Measurements from ENCODE around the gene SLC5A1.

Gene SLC5A1

DNA sequence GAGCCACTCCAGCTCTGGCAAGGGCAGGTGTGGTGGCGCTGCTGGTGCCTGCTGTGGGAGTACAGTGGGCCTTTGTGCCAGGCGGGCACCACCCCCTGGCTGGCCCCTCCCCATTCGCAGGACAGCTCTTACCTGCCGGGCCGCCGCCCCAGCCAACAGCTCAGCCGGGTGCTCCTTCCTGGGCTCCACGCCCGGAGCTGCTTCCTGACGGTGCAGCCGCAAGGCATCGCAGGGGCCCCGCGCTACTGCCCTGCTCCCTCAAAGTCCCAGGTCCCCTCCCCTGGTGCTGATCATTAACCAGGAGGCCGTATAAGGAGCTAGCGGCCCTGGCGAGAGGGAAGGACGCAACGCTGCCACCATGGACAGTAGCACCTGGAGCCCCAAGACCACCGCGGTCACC is at the start of gene SLC5A1:
SLC5A1 (plus strand) TSS at position 338 of the 400 bp plus-strand sequence; CDS start at position 359, 21 bp downstream.
- no peak for DNase-seq (ENCODE audit: low read depth in 2 of 2)

DNA sequence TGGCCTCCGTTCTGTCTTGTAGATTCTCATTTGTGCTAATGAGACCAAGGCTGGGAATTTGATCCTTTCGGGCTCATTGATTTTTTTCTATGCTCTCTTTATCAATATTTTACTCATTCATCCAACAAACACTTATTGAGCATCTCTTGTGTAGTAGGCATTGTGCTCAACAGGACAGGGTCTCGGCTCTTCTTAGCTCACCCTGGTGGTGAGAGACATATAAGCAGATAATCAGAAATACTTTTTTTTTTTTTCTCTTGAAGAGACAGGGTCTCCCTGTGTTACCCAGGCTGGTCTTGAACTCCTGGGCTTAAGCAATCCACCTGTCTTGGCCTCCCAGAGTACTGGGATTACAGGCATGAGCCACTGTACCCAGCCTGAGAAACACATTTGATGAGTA is 48.0 kb upstream of the SLC5A1 start:
- DNase-seq (ENCODE audit: low read depth in 2 of 2), result no peak

DNA sequence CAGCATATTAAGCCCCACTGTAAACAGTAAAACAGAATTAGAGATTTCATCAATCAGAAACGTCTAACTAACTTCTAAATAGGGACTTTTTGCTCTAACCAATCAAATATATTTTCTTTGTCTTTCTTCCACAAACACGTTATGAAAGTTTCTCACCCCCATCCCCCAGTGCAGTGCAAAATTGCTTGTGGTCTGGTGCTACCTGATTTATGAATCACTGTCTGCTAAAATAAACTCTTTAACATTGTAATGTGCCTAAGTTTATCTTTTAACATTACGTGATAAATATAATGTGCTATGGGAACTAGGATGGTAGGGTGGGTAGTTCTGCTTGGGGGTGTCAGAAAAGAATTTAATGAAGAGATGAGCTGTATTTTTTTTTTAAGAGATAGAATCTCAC is 47.3 kb upstream of the SLC5A1 start:
- DNase-seq (ENCODE audit: low read depth in 2 of 2), result no peak

DNA sequence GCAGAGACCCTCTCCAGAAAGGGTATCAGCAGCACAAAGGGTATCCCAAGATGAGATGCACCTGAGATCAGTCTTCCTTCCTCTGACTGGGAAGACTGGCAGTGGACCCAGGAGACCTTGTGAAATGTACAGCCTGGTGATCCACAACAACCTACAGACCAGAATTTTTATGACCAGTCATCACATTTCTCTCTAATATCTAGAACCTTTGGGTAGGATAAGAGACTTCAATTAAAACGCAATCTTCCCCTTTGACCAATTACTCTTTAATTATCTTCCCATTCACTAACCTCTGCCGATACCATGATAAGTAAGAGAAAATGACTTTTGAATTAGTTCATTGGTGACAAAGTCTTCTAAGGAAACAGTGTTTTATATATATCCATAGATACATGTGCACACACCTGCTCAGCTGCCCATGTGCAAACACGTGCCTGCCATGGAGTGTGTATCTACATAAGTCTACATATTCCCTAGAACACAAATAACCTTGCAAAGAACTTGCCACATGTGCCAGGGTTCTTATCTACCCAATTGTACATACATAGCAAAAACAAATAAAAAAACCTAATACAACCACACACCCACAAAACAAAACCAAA is 44.2 kb upstream of the SLC5A1 start:
- no peak for DNase-seq (ENCODE audit: low read depth in 2 of 2)

DNA sequence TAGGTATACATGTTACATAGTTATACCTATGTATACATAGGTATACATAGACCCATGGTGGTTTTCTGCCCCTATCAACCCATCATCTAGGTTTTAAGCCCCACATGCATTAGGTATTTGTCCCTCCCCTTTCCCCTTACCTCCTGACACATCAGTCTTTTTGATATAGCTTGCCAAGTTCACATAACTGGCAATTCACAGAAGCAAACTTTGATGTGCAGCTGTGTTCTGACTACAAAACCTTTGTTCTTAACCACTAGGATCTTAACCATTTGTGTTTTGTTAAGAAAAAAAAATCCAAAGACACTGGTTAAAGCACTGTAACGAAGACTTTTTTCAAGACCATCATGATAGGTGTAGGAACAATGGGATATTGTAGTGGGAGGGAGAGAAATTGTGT is 42.9 kb upstream of the SLC5A1 start:
- DNase-seq (ENCODE audit: low read depth in 2 of 2), result no peak

DNA sequence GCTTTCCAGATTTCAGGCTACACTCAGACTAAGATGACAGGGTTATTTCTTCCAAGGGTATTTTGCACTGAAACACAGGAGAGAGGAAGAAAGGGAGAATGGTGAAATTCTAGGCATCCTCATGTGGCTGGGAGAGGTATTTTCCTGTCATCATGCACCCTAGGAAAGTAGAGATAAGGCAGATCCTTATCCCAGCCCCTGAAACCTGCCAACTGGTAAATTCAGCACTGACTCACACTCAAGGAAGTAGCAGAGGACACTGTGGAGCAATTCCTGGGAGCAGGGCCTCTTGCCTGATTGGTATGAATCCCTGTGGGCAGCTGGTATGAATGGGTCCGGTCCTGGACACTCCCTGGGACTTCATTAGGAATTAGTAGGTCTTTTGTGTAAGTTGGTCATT is 37.6 kb upstream of the SLC5A1 start:
- no peak for DNase-seq (ENCODE audit: low read depth in 2 of 2)

DNA sequence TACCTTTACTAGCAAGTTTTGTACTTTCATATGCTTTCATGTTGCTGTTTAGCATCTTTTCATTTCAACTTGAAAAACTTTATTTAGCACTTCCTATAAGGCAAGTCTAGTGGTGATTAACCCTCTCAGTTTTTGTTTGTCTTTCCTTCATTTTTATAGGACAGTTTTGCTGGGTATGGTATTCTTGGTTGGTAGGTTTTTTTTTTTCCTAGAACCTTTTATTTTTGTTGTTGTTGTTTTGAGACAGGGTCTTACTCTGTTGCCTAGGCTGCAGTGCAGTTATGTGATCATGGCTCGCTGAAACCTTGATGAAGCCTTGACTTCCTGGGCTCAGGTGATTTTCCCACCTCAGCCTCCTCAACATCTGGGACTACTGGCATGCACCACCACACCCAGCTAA is 29.9 kb upstream of the SLC5A1 start:
- no peak for DNase-seq (ENCODE audit: low read depth in 2 of 2)

DNA sequence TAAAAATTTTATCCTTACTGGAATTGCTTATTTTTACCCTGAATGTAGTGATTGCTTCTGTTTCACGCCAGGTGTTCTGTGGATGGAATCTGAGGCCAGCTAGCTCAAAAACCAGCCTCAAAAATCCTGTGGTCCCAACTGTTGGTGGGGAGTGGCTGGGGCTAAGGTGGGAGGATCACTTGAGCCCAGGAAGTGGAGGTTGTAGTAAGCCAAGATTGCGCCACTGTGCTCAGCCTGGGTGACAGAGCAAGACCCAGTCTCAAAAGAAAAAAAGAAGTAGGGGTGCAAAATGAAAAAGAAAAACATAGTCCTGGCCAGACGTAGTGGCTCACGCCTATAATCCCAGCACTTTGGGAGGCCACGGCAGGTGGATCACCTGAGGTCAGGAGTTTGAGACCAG is 27.0 kb upstream of the SLC5A1 start:
- DNase-seq (ENCODE audit: low read depth in 2 of 2), result no peak

DNA sequence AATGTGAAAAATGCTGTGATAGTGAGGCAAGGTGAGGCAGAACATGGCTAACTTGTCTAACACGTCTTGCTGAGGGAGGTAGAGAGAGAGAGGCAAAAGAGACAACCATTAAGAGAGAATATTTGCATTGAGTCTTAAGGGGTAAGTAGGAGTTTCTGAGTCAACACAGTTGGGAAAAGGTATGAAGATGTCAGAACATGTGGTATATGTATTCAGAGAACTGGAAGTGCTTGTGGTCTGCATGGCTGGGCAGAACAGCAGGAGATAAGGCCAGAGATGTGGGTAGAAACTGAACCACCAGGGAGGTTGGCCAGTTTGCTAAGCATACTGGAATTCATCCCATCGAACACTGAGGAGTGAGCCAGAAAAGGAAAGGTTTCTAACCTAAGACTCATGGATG is 25.0 kb upstream of the SLC5A1 start:
- no peak for DNase-seq (ENCODE audit: low read depth in 2 of 2)

DNA sequence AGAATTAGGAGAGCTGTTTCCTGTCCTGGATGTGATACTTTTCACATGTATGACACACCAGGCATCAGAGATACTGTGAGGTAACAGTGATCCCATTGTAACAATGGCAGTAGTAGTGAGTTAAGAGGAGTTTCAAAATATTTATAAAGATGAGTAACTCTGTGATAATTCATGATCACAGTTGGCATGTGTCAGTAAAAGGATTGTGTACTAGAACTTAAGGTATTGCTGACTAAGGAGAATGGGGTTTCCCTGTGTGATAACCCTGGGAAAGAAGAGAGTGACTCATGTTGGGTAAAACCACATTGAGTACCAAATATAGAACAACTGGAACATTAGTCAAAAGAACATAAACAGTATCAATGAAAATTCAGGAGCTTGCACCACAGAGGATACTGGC is 22.9 kb upstream of the SLC5A1 start:
- DNase-seq (ENCODE audit: low read depth in 2 of 2), result no peak

DNA sequence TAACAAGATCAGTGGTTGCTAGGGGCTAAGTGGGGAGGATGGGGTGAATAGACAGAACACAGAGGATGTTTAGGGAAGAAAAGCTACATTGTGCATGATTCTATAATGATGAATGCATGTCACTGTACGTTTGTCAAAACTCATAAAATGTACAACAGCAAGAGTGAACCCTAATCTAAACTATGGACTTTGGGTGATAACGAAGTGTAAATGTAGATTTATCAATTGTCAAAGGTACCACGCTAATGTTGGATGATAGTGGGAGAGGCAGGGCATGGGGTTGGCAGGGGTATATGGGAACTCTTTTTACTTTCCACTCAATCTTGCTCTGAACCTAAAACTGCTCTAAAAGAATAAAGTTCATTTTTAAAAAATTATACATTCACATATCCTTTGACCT is 21.3 kb upstream of the SLC5A1 start:
- DNase-seq (ENCODE audit: low read depth in 2 of 2), result no peak

DNA sequence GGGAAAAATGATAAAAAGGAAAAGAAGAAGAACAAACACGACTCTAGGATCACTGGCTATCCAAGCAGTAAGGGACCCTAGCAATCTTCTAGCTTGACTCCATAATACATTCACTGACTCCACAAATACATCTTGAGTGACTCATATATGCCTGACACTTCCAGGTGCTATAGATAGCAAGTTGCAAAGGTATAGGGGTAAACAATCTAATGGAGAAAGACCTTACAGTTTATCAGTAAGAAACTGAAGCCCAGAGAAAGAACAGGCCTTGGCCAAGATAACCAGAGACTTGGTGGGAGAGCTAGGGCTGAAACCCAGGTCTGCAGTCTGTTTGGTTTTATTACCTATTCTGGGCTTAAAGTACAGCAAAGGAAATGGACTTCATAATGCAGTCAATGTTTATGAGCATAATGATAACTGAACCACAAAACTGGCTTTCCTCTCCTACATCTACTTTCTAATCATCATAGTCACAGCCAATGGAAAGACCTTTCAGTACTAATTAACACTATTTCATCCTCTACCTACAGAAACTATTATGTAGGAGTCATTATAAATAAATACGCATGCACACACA is 19.7 kb upstream of the SLC5A1 start:
- no peak for DNase-seq (ENCODE audit: low read depth in 2 of 2)

DNA sequence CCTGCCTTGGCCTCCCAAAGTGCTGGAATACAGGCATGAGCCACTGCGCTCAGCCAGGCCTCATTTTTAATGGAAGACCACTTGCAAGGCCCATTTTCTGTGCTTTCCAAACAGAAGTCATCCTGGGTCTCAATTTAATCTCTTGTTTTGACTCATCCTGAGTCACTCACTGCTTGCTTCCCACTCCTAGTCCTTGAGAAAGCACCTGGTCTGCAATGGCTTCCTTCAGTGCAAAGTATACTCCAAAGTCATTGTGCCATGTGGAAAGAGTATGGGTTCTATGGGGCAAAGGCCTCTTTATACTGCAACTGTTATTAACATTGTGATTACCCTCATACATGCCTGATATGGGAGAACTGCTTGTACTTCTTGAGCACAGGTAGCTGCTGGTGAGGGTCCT is 18.3 kb upstream of the SLC5A1 start:
- DNase-seq (ENCODE audit: low read depth in 2 of 2), result no peak

DNA sequence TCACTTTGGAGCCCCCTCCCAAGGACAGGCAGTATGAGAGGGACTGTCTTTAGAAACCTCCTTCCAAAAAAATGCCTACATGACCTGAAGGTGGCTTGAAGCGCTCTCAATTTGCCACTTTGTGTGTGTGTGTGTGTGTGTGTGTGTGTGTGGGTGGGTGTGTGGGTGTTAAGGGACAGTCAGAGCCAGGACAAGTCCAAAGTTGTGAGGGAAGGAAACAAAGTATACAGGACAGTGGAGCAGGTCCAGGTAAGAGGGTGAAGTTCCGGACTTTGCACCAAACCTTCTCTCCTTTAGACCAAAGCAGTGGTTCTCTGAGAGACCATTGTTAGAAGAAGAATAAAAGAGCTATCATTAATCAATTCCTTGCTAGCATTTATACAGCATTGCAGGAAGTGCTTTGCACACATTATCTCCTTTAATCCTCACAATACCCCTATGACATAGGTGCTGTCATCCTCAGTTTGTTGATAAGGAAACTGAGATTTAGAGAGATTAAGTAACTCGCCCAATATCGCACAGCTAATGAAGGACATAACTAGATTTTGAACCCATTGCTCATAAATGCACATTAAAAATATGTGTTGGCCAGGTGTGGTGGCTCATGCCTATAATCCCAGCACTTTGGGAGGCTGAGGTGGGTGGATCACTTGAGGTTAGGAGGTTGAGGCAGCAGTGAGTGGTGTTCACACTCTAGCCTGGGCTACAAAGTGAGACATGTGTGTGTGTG is 12.4 kb upstream of the SLC5A1 start:
- DNase-seq (ENCODE audit: low read depth in 2 of 2), result no peak

DNA sequence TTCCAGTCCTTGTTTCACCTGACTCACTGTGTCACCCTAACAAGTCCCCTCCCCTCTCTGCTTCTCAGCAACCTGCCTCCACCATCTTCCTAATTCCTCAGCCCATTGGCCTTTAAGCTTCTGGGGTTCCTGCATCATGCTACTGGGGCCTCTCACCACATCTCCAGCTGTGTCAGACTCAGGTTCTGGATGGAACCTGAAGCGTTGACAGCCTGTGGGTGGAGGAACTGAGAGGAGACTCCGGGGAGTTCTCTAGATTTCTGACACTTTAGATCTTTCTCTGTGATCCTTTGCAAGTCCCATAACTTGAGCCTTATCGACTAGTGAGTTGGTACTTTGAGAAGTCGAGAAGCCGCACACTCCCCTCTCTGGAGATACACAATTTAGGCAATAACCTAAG is 11.6 kb upstream of the SLC5A1 start:
- DNase-seq (ENCODE audit: low read depth in 2 of 2), result no peak

DNA sequence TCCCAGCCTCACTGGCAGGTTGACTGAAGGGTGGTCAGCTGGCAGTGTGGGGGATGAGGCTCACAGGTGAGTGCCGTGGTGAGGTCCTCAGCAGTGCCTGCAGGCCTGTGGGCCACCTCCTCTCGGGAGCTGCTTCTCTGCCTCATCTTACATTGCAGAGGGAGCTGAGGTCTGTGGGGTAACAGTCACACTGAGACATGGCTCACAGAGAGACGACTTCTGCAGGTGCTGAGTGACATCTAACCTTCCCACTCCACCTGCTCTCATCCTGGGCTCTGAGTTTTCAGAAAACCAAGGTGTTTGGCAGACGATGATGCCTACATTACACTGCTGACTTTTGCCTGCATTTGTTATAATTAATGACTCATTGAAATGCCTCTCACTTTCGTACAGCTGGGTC is 8.8 kb upstream of the SLC5A1 start:
- DNase-seq (ENCODE audit: low read depth in 2 of 2), result no peak

DNA sequence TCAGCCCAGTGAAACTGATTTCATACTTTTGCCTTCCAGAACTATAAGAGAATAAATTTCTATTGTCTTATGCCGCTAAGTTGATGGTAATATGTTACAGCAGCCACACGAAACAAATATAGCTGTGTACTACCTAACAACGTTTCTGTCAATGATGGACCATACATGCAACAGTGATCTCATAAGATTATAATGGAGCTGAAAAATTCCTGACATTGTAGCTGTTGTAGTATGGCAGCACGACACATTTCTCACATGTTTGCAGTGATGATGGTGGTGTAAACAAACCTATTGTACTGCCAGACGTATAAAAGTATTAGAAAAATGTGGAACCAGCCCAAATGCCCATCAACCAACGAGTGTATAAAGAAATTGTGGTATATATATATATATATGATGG is 5.8 kb upstream of the SLC5A1 start:
- no peak for DNase-seq (ENCODE audit: low read depth in 2 of 2)

DNA sequence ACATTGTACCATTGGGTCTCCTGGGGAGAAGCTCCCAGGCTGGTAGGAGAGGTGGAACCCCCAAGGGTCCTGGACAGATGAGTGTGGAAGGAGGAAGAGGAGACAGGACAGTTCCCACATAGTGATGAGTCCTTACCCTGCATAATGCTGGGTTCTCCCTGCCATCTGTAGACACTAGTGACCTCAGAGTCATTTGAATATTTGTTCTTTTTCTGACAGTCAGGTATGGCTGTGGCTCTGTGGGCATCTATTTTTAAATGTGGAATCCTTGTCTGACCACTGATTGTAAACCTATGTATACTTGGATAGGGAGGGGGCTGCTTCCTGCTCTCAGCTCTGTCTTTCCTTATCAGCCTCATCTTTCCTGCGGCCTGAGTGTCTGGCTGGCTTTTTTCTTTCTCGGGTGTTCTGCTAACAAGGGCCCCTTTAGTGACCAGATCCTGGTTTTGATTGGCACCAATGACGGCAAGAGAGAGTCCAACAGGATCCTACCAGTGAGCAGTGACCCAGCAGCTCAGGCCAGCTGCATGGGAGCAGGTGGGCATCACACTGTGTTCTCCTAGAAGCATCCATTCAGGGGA is 2.6 kb upstream of the SLC5A1 start:
- no peak for DNase-seq (ENCODE audit: low read depth in 2 of 2)

DNA sequence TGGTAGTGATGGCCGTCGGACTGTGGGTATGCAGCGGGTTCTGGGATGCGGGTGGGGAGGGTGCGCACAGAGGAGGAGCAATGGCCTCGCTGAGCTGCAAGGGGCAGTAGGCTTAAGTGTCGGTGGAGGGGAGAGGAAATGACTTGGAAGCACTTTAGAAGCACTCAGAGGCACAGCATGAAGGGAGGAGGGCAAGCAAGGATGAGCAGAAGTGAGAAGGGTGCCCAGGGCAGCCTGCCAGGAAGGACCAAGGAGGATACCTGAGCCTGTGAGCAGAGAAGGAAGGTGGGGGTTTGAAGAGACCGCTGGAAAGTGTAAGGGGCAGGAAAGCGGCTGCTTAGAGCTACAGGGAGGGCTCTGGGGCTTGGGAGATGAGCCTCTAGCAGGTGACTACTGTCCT is 330 bp downstream of the SLC5A1 start:
- no peak for DNase-seq (ENCODE audit: low read depth in 2 of 2)

DNA sequence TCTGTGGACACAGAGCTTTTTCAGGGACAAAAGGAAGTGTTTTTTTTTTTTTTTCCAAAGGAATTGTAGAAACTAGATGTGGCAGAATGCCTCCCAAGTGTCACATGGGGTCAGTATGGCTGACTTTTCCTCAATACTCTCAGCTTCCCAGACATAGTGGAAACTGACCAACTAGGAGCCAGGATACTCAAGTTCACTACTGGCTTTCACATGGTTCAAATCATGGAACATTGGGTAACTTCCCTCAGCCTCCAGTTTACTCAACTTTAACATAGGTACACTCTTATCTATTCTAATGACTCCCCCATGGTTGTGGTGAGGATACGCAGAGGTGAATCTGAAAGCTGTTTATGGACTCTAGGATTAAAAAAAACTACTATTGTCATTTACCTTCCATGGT is 1.4 kb downstream of the SLC5A1 start:
- DNase-seq (ENCODE audit: low read depth in 2 of 2), result no peak

DNA sequence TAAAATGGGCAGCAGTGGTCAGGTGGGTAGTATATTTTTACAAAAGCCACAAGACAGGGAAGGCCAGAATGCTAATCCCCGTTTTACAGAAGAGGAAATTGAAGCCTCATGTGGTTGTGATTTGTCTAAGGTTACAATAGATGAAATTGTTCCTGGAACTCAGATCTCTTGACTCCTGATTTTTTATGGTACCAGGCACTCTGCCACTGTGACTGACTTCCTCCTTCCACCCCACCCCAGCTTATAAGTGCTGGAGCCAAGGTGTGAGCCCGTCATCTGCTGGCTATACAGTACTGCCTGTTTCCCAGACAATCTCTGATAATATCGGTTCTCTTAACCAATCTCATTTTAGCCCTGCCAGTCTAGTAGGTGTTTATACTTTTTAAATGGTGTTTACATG is 1.9 kb downstream of the SLC5A1 start:
- no peak for DNase-seq (ENCODE audit: low read depth in 2 of 2)

DNA sequence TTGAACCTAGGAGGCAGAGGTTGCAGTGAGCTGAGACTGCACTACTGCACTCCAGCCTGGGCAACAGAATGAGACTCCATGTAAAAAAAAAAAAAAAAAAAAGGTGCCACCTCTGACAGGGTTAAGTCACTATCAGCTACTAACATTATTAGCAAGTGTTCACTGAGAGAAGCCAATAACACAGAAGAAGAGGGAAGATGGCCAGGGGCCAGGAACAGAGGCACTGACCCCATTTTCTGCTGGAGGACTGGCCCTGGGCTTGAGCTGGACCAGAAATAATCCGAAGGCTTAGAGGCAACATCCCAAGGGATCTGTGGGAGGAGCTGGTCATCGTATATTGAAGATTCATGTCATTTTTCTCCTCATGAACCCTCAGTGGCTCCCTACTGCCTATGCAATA is 5.0 kb downstream of the SLC5A1 start:
- no peak for DNase-seq (ENCODE audit: low read depth in 2 of 2)

Data from stimulated activated CD8-positive, alpha-beta memory T cell treated with anti-CD3 and anti-CD28 coated beads, Interleukin-7, amount 100 ng/mL, for 4 hours (primary cell).